ENCODE measurements around the gene SLC39A5. TPM values are rescaled to one million over a fixed set of nuclear protein-coding genes. Genes with fewer than 3 reads are reported as not detected.
A peak's percentile ranks its signal among the peaks of the same experiment; 100 is the strongest.
"Not testable (repeated sequence)": the region's sequence is repeated elsewhere in the genome, so short reads cannot be mapped to it uniquely, and the experiment has no call there.

The SLC39A5 gene
- total and polyA plus RNA-seq, 2 of the 8 experiments (the other 6 are each of a cell fraction or from before 2014, with no cell fraction given): 0.27 TPM; not detected in 1

- H3K4ac ChIP-seq (replicated peaks; ENCODE audit: insufficient read length, low read depth, low read length); H4K20me1 ChIP-seq (replicated peaks in 1 of 2; ENCODE audit: control insufficient read depth in 1 of 2, insufficient read depth in 2 of 2, low read length in 2 of 2); H3K27ac ChIP-seq (ENCODE audit: low read depth, low read length); H2BK20ac ChIP-seq (ENCODE audit: low read length); H3K14ac ChIP-seq (ENCODE audit: insufficient read length); H3K56ac ChIP-seq (replicated peaks; ENCODE audit: insufficient read length, low read depth, low read length); H2BK12ac ChIP-seq (ENCODE audit: low read depth, low read length); FAIRE-seq; H3K79me1 ChIP-seq (ENCODE audit: low read depth, low read length); H4K91ac ChIP-seq (replicated peaks; ENCODE audit: insufficient read length, low read length); H3K9me3 ChIP-seq (ENCODE audit: insufficient read depth in 2 of 2, low read depth in 1 of 2, low read length in 1 of 2); H3K27me3 ChIP-seq (replicated peaks in 1 of 4; ENCODE audit: control insufficient read depth in 3 of 4, extremely low read depth in 1 of 4, insufficient read depth in 3 of 4, low read length in 3 of 4); H2BK120ac ChIP-seq (replicated peaks; ENCODE audit: low read depth, low read length); H3K79me2 ChIP-seq (ENCODE audit: control insufficient read depth in 1 of 2, insufficient read depth in 2 of 2, low read length in 2 of 2); H3K23ac ChIP-seq (ENCODE audit: insufficient read length); H2AK5ac ChIP-seq (ENCODE audit: low read depth, low read length); H3K23me2 ChIP-seq (ENCODE audit: low read depth, low read length); H3K4me1 ChIP-seq (replicated peaks in 1 of 4; ENCODE audit: control insufficient read depth in 3 of 4, insufficient read depth in 4 of 4, low read length in 3 of 4): not testable (repeated sequence)
- POLR2A ChIA-PET (ENCODE audit: partially characterized antibody): interaction anchor here (0.6 to 2.8 kb wide), 34 partner anchors 8 to 221 kb away, joined by 3 to 24 read pairs (median 4); partner anchors contain the start of genes ANKRD52, CS, ESYT1 and MYL6
- peak in 1 of 2 experiments; percentile 51 for DNase-seq (ENCODE audit: low read depth in 1 of 2, low spot score in 2 of 2)
- Histone ChIP-seq H2BK5ac (ENCODE audit: low read depth, low read length) (0 out of 2 replicates have a peak overlapping the region, but pooled peaks have one; percentile 99), H4K5ac (ENCODE audit: insufficient read length, low read depth, low read length) (peak overlapping the region; percentile 48), H2BK15ac (ENCODE audit: low read length) (0 out of 2 replicates have a peak overlapping the region, but pooled peaks have one; percentile 40), H2AFZ (ENCODE audit: low read length) (peak overlapping the region; percentile 47), H3K4me2 (ENCODE audit: insufficient read depth in 1 of 2, low read depth in 2 of 2, low read length in 2 of 2) (peak overlapping the region; percentile 83 to 86), H4K8ac (ENCODE audit: extremely low read depth, insufficient read depth, low read length) (0 out of 2 replicates have a peak overlapping the region, but pooled peaks have one; percentile 77), H3K18ac (ENCODE audit: extremely low read depth, low read length) (0 out of 2 replicates have a peak overlapping the region, but pooled peaks have one; percentile 24), H3K9ac (replicated peaks in 1 of 4; ENCODE audit: extremely low read depth in 1 of 4, low read depth in 3 of 4, low read length in 3 of 4) (peak overlapping the region in 3 of 4 experiments; percentile 74 to 84 (median 84); a peak in 6 of 7 replicates), H3K4me3 (ENCODE audit: extremely low read depth in 1 of 4, insufficient read depth in 2 of 4, low read depth in 3 of 4, low read length in 4 of 4) (peak overlapping the region; percentile 82 to 88 (median 87)), H3K36me3 (ENCODE audit: control insufficient read depth in 2 of 4, insufficient read depth in 4 of 4, low read length in 3 of 4) (peaks cover 0 to 19% (median 4%) of the 10 kb centered on the region in 4 experiments; a peak in 2 of 8 replicates)
- CTCF ChIA-PET (ENCODE audit: partially characterized antibody): interaction anchor here (0.7 to 3.4 kb wide), 21 partner anchors 9 to 127 kb away, joined by 3 to 20 read pairs (median 4); partner anchors contain the start of genes ANKRD52 and RNF41
- WGBS, 2 experiments (ENCODE audit: extremely low coverage in 1 of 2, insufficient coverage in 1 of 2, insufficient read length in 1 of 2, insufficient replicate concordance in 2 of 2, low coverage in 1 of 2, low lambda C conversion rate in 2 of 2, missing lambda C conversion rate in 1 of 2): 69% methylated on average over 13 of the region's 16 CpGs; no CpG with 5 or more reads in 1 of the 2 experiments
Observed at GRCh38 chr12:56266068-56266692, 36.3 kb downstream of the SLC39A5 start.
